CD4-positive, CD25-positive, alpha-beta regulatory T cell (primary cell): ENCODE results near the gene GPX8. TPM values are rescaled to one million over a fixed set of nuclear protein-coding genes. Genes with fewer than 3 reads are reported as not detected.
A peak's percentile ranks its signal among the peaks of the same experiment; 100 is the strongest.

Experiments used
- ATAC-seq, 2 donors: fragments of 150-1000 bp; cut with Tn5 transposase; one replicate each; pipeline ENCODE4 v1.10.0; 2021; ENCODE audit warnings: low read depth in 2 of 2, moderate number of reproducible peaks in 2 of 2, moderate library complexity in 1 of 2
- DNase-seq, 3 donors: peaks; one replicate each; pipeline versions ENCODE4 v3.0.0 to v3.0.0-alpha.2; 2012 to 2022; ENCODE audit warnings: mixed read lengths in 1 of 3
- H3K27ac ChIP-seq: one replicate; pipeline ENCODE4 v1.7.0; 2013; ENCODE audit warnings: mild to moderate bottlenecking, low read length; ENCODE audit not compliant: insufficient read depth, poor library complexity, severe bottlenecking
- H3K27me3 ChIP-seq: one replicate; pipeline ENCODE4 v1.7.0; 2013; ENCODE audit warnings: low read length; ENCODE audit not compliant: control insufficient read depth, insufficient read depth
- H3K36me3 ChIP-seq: one replicate; pipeline ENCODE4 v1.7.0; 2013; ENCODE audit warnings: mild to moderate bottlenecking, low read length, moderate library complexity; ENCODE audit not compliant: control insufficient read depth, insufficient read depth
- H3K4me1 ChIP-seq: 2 replicates; pipeline ENCODE4 v1.7.0; 2013; ENCODE audit warnings: mild to moderate bottlenecking, low read length; ENCODE audit not compliant: insufficient read depth, control insufficient read depth, poor library complexity, severe bottlenecking
- H3K4me3 ChIP-seq: one replicate; pipeline ENCODE4 v1.7.0; 2013; ENCODE audit warnings: low read depth, mild to moderate bottlenecking, low read length, moderate library complexity
- H3K9me3 ChIP-seq, 2 experiments: 1 replicate in 1 of 2; 2 replicates in 1 of 2; pipeline ENCODE4 v1.7.0; 2013; ENCODE audit warnings: low read length in 2 of 2, mild to moderate bottlenecking in 1 of 2, moderate library complexity in 1 of 2; ENCODE audit not compliant: control insufficient read depth in 2 of 2
- H3K27ac Mint-ChIP-seq, 3 donors: one replicate each; pipeline ENCODE4 v1.8.0; 2020 to 2022; ENCODE audit warnings: mild to moderate bottlenecking in 3 of 3, mixed read lengths in 3 of 3, moderate library complexity in 2 of 3
- H3K27me3 Mint-ChIP-seq: one replicate; pipeline ENCODE4 v1.8.0; 2022; ENCODE audit warnings: mild to moderate bottlenecking, mixed read lengths
- H3K36me3 Mint-ChIP-seq: one replicate; pipeline ENCODE4 v1.8.0; 2020; ENCODE audit warnings: mixed read lengths
- H3K4me1 Mint-ChIP-seq, 4 donors: one replicate each; pipeline ENCODE4 v1.8.0; 2020 to 2022; ENCODE audit warnings: mixed read lengths in 4 of 4, mild to moderate bottlenecking in 1 of 4
- H3K4me3 Mint-ChIP-seq, 4 donors: one replicate each; pipeline ENCODE4 v1.8.0; 2020 to 2022; ENCODE audit warnings: mild to moderate bottlenecking in 4 of 4, mixed read lengths in 4 of 4, moderate library complexity in 3 of 4
- H3K9me3 Mint-ChIP-seq, 7 donors: one replicate each; pipeline ENCODE4 v1.8.0; 2020 to 2022; ENCODE audit warnings: mixed read lengths in 7 of 7, mild to moderate bottlenecking in 3 of 7, moderate library complexity in 2 of 7
- polyA plus RNA-seq, 4 donors: library from polyadenylated mRNA; unstranded; fragments of 300-500 nt; fragmentation: Illumina TruSeq; gene quantifications; one replicate each; pipeline ENCODE4 v1.2.3, GENCODE V29; 2021
- total RNA-seq: library from RNA; stranded (reverse); gene quantifications from one replicate; pipeline ENCODE4 v1.2.3, GENCODE V29; 2022

GPX8 gene
- total and polyA plus RNA-seq, 5 donors from 2014 or later: not detected

DNA sequence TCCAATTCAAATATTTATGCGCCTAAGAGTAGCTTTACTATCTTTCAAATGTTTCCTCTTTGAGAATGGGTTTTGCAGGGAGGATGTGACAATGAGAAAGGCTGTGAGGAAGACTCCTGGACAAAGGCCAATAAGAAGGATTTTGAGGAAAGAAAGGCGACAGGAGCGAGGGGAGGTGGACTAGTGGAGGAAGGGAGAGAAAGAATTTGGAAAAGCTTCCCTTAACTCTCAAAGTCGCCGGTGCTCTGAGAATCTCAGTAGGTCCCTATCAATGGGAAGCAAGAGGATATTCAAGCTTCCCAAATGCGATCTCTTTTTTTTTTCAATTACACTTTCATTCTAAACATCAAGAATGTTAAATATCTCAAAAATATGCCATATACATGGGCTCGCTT is 15.8 kb downstream of the GPX8 start:
- Mint-ChIP-seq H3K4me1 (peaks cover 15 to 32% (median 25%) of the 10 kb centered on the region in 4 donors), H3K4me3 (peak overlapping the region in 2 of 4 donors; percentile 30 to 44), H3K9me3 (peaks cover 0 to 8% (median 0%) of the 10 kb centered on the region in 7 donors), H3K27ac (no peak overlapping the region), H3K27me3 (peaks cover 94% of the 10 kb centered on the region), H3K36me3 (no peaks in the 10 kb centered on the region)
- DNase-seq (no peak), ATAC-seq (no peak)
- H3K27me3 ChIP-seq: peaks cover 71% of the 10 kb centered on the region
- no peak overlapping the region for H3K4me3 ChIP-seq
- peaks cover 0 to 3% of the 10 kb centered on the region in 2 experiments for H3K9me3 ChIP-seq
- H3K27ac ChIP-seq: no peak overlapping the region
- H3K4me1 ChIP-seq: peaks cover 37% of the 10 kb centered on the region
- no peaks in the 10 kb centered on the region for H3K36me3 ChIP-seq

DNA sequence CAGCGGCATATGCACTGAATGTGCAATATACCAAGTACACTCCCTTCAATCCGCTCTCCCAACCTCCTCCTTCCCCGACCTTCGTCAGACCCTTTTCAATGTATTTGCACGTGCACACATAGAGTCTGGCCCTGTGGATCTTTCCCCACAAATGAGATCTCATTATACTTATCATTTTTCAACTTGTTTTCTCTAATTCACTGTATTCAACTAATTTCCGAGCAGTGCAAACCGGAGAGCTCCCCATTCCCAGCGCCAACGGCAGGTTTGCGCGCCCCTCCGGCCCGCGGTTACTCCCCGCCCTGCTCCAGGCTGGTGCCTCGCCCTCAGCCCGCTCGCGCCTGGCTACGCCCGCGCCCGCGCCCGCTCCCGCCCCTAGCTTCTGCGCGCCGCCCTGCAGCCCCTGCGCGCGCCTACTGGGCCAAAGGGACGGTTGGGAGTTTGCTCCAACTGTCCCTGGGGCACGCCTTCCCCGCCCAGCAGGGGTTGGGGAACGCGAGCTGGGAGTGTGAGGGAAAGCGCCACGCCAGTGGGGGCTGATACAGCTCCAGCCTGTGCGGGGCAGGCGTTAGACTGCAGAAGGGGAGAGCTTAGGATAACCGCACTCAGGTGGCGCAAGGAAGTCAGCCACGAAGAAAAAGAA is 16.3 kb downstream of the GPX8 start:
- Histone ChIP-seq H3K27ac (no peak overlapping the region), H3K9me3 (peaks cover 0 to 3% of the 10 kb centered on the region in 2 experiments), H3K4me3 (no peak overlapping the region), H3K27me3 (peaks cover 69% of the 10 kb centered on the region), H3K4me1 (peaks cover 37% of the 10 kb centered on the region), H3K36me3 (no peaks in the 10 kb centered on the region)
- Mint-ChIP-seq H3K27ac (no peak overlapping the region), H3K4me3 (peak overlapping the region in 3 of 4 donors; percentile 7 to 14 (median 13)), H3K9me3 (peaks cover 0 to 8% (median 0%) of the 10 kb centered on the region in 7 donors), H3K4me1 (peaks cover 15 to 32% (median 25%) of the 10 kb centered on the region in 4 donors), H3K36me3 (no peaks in the 10 kb centered on the region), H3K27me3 (peaks cover 94% of the 10 kb centered on the region)
- ATAC-seq (no peak), DNase-seq (peak in 1 of 3 donors; percentile 14)

DNA sequence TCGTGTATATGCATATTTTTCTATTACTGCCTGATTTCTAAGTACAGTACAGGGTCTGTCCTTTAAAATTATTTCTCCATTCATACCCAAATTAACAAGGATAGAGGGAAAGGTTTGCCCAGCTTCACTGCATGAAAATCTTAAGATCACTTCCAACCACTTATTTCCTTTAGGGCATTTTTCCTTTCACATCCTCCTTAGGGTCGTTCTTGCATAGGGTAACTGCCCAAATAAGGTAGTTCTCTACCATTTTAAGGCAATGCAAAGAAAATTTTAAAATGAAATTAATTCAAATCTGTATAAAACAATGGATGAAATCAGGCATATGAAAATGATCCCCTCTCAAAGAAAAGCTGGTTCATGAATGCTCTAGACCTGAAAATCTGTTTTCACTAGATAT is 17.1 kb downstream of the GPX8 start:
- Mint-ChIP-seq H3K4me3 (peak overlapping the region in 1 of 4 donors; percentile 13), H3K27me3 (peaks cover 92% of the 10 kb centered on the region), H3K36me3 (no peaks in the 10 kb centered on the region), H3K9me3 (peaks cover 0 to 8% (median 0%) of the 10 kb centered on the region in 7 donors), H3K4me1 (peaks cover 15 to 31% (median 23%) of the 10 kb centered on the region in 4 donors), H3K27ac (no peak overlapping the region)
- peaks cover 71% of the 10 kb centered on the region for H3K27me3 ChIP-seq
- no peak for ATAC-seq
- peaks cover 33% of the 10 kb centered on the region for H3K4me1 ChIP-seq
- peaks cover 0 to 3% of the 10 kb centered on the region in 2 experiments for H3K9me3 ChIP-seq
- H3K36me3 ChIP-seq: no peaks in the 10 kb centered on the region
- H3K27ac ChIP-seq: no peak overlapping the region
- H3K4me3 ChIP-seq: no peak overlapping the region
- DNase-seq: no peak

- H3K36me3 ChIP-seq: no peaks in the 10 kb centered on the region
- ATAC-seq: no peak
- H3K4me3 ChIP-seq: no peak overlapping the region
- peaks cover 14% of the 10 kb centered on the region for H3K4me1 ChIP-seq
- Mint-ChIP-seq H3K4me1 (peaks cover 6 to 14% (median 10%) of the 10 kb centered on the region in 4 donors), H3K4me3 (no peak overlapping the region), H3K9me3 (peaks cover 0 to 6% (median 3%) of the 10 kb centered on the region in 7 donors), H3K27me3 (peaks cover 85% of the 10 kb centered on the region), H3K36me3 (no peaks in the 10 kb centered on the region), H3K27ac (no peak overlapping the region)
- H3K27me3 ChIP-seq: peaks cover 70% of the 10 kb centered on the region
- no peak for DNase-seq
- H3K27ac ChIP-seq: no peak overlapping the region
- peaks cover 7% of the 10 kb centered on the region in 2 experiments for H3K9me3 ChIP-seq
Measured at GRCh38 chr5:55180016-55180415, 20.0 kb downstream of the GPX8 start.

DNA sequence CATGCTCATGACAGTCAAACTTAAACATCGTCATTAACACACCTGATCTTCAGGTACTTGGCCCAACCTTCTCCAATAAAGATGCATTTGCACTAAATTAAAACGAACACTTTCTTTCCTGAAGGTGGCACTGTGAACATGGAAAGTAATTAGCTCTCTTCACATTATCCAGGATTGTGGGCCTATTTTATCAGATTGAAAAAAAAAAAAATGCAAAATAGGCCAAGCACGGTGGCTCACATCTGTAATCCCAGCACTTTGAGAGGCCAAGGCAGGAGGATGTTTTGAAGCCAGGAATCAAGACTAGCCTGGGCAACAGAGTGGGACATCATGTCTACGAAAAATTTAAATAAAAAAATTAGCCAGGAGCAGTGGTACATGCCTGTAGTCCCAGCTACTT is 27.4 kb downstream of the GPX8 start:
- Mint-ChIP-seq H3K4me3 (no peak overlapping the region), H3K27me3 (peaks cover 78% of the 10 kb centered on the region), H3K27ac (no peak overlapping the region), H3K4me1 (no peaks in the 10 kb centered on the region), H3K9me3 (peaks cover 0 to 4% (median 1%) of the 10 kb centered on the region in 7 donors), H3K36me3 (no peaks in the 10 kb centered on the region)
- no peak for DNase-seq
- Histone ChIP-seq H3K27me3 (peaks cover 53% of the 10 kb centered on the region), H3K36me3 (no peaks in the 10 kb centered on the region), H3K9me3 (peaks cover 4 to 7% of the 10 kb centered on the region in 2 experiments), H3K27ac (no peak overlapping the region), H3K4me3 (no peak overlapping the region), H3K4me1 (no peaks in the 10 kb centered on the region)
- ATAC-seq: no peak

DNA sequence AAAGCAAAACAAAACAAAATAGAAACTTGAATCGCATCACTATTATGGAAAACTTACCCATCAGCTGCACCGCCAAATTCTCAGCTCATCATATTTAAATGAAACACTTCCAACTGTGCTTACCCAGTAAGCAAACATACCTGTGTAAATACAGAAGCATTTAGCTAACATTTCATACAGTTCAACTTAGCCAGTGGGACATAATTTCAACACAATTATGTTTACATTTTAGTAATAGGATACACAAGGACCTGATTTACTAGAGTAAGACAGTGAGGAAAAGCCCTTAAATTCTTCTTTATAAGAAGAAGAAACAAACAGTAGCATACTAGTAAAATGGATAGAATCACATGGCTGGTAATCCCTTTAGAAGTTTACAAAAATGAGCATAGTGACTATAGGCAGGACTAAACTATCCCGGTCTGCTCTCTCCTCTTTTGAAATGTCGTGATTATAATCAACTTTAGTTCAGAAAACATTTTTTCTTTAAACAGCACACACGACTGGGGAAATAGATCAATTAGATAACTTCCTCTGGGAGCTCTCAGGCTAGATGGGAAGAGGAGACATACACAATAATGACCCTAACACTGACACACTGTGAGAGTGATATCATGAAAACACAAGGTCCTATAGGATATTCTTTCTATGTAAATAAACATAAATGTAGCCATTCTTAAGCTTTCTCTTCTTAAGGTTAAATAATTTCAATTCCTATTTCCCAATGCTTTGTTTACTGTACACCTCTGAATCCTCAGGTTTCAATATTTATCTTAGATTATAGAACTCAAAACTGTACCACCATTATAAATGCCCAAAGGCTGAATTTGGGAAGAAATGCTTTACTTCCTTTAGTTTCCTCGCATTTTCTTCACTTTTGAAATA is 28.9 kb downstream of the GPX8 start:
- DNase-seq (no peak), ATAC-seq (no peak)
- H3K36me3 Mint-ChIP-seq: no peaks in the 10 kb centered on the region
- no peaks in the 10 kb centered on the region for H3K4me1 Mint-ChIP-seq
- Histone ChIP-seq H3K9me3 (no peaks in the 10 kb centered on the region), H3K27ac (no peak overlapping the region), H3K4me1 (no peaks in the 10 kb centered on the region), H3K27me3 (peaks cover 54% of the 10 kb centered on the region), H3K36me3 (no peaks in the 10 kb centered on the region), H3K4me3 (no peak overlapping the region)
- peaks cover 70% of the 10 kb centered on the region for H3K27me3 Mint-ChIP-seq
- H3K4me3 Mint-ChIP-seq: no peak overlapping the region
- no peak overlapping the region for H3K27ac Mint-ChIP-seq
- peaks cover 0 to 2% (median 0%) of the 10 kb centered on the region in 7 donors for H3K9me3 Mint-ChIP-seq

GRCh38 chr5:55191165-55191564 is 31.2 kb downstream of the GPX8 start:
- peaks cover 0 to 2% (median 0%) of the 10 kb centered on the region in 7 donors for H3K9me3 Mint-ChIP-seq
- peaks cover 46% of the 10 kb centered on the region for H3K27me3 ChIP-seq
- no peak for ATAC-seq

More at GRCh38 chr5:55191165-55191564, 31.2 kb downstream of the GPX8 start:
- Mint-ChIP-seq H3K36me3 (no peaks in the 10 kb centered on the region), H3K27me3 (peaks cover 71% of the 10 kb centered on the region), H3K27ac (no peak overlapping the region), H3K4me3 (no peak overlapping the region), H3K4me1 (no peaks in the 10 kb centered on the region)
- Histone ChIP-seq H3K27ac (no peak overlapping the region), H3K36me3 (no peaks in the 10 kb centered on the region), H3K9me3 (no peaks in the 10 kb centered on the region), H3K4me1 (no peaks in the 10 kb centered on the region), H3K4me3 (no peak overlapping the region)
- DNase-seq: no peak
